ENCODE data around the gene MRPS22. TPM values are rescaled to one million over a fixed set of nuclear protein-coding genes. Genes with fewer than 3 reads are reported as not detected.

Gene MRPS22
- total and polyA plus RNA-seq, 2 of the 8 experiments (the other 6 are each of a cell fraction or from before 2014, with no cell fraction given): 28.3 to 45.8 TPM

DNA sequence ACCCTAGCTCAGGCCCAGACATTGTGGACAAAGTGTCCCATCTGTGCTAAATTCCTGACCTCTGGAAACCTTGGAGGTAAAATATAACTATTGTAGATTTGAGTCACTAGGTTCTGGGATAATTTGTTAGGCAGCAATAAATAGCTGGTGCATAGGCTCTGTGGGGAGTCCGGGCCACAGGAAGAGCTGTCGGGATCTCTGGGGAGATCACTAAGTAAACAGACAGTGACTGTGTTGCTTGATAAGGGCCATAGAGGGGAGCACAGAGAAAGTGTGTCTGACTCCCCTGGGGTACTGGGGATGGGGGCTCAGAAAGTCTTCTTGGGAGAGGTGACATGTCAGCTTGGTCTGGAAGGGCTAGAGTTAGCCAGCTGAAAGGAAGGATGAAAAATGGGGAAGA is 37.7 kb upstream of the MRPS22 start:
- Histone ChIP-seq H2AFZ (ENCODE audit: low read length) (no peak overlapping the region), H3K23ac (ENCODE audit: insufficient read length) (no peak overlapping the region), H3K14ac (ENCODE audit: insufficient read length) (no peak overlapping the region), H3K79me2 (ENCODE audit: control insufficient read depth in 1 of 2, insufficient read depth in 2 of 2, low read length in 2 of 2) (no peaks in the 10 kb centered on the region), H3K9ac (replicated peaks in 1 of 4; ENCODE audit: extremely low read depth in 1 of 4, low read depth in 3 of 4, low read length in 3 of 4) (no peak overlapping the region), H3K4ac (replicated peaks; ENCODE audit: insufficient read length, low read depth, low read length) (no peak overlapping the region), H3K9me3 (ENCODE audit: insufficient read depth in 2 of 2, low read depth in 1 of 2, low read length in 1 of 2) (no peaks in the 10 kb centered on the region), H2BK15ac (ENCODE audit: low read length) (no peak overlapping the region), H3K36me3 (ENCODE audit: control insufficient read depth in 2 of 4, insufficient read depth in 4 of 4, low read length in 3 of 4) (no peaks in the 10 kb centered on the region), H3K27ac (ENCODE audit: low read depth, low read length) (no peak overlapping the region), H2AK5ac (ENCODE audit: low read depth, low read length) (no peak overlapping the region), H4K20me1 (replicated peaks in 1 of 2; ENCODE audit: control insufficient read depth in 1 of 2, insufficient read depth in 2 of 2, low read length in 2 of 2) (no peaks in the 10 kb centered on the region), H2BK20ac (ENCODE audit: low read length) (no peak overlapping the region), H4K8ac (ENCODE audit: extremely low read depth, insufficient read depth, low read length) (no peak overlapping the region), H2BK5ac (ENCODE audit: low read depth, low read length) (no peak overlapping the region), H2BK120ac (replicated peaks; ENCODE audit: low read depth, low read length) (no peak overlapping the region), H3K56ac (replicated peaks; ENCODE audit: insufficient read length, low read depth, low read length) (no peak overlapping the region), H3K4me1 (replicated peaks in 1 of 4; ENCODE audit: control insufficient read depth in 3 of 4, insufficient read depth in 4 of 4, low read length in 3 of 4) (peaks cover 0 to 4% (median 0%) of the 10 kb centered on the region in 4 experiments; a peak in 4 of 7 replicates), H3K18ac (ENCODE audit: extremely low read depth, low read length) (no peak overlapping the region), H2BK12ac (ENCODE audit: low read depth, low read length) (no peak overlapping the region), H4K5ac (ENCODE audit: insufficient read length, low read depth, low read length) (no peak overlapping the region), H3K23me2 (ENCODE audit: low read depth, low read length) (no peaks in the 10 kb centered on the region), H3K79me1 (ENCODE audit: low read depth, low read length) (no peaks in the 10 kb centered on the region), H4K91ac (replicated peaks; ENCODE audit: insufficient read length, low read length) (no peak overlapping the region), H3K4me2 (ENCODE audit: insufficient read depth in 1 of 2, low read depth in 2 of 2, low read length in 2 of 2) (no peak overlapping the region), H3K4me3 (ENCODE audit: extremely low read depth in 1 of 4, insufficient read depth in 2 of 4, low read depth in 3 of 4, low read length in 4 of 4) (no peak overlapping the region), H3K27me3 (replicated peaks in 1 of 4; ENCODE audit: control insufficient read depth in 3 of 4, extremely low read depth in 1 of 4, insufficient read depth in 3 of 4, low read length in 3 of 4) (no peaks in the 10 kb centered on the region)
- ChIA-PET POLR2A (ENCODE audit: partially characterized antibody) (no interaction called here), CTCF (ENCODE audit: partially characterized antibody) (interaction anchor here (0.7 to 12.6 kb wide), 3 partner anchors 10 to 26 kb away, joined by 3 to 103 read pairs (median 6); no protein-coding TSS in a partner anchor)
- 96% methylated on average over 2 of the region's 2 CpGs; no CpG with 5 or more reads in 1 of the 2 experiments for WGBS, 2 experiments (ENCODE audit: extremely low coverage in 1 of 2, insufficient coverage in 1 of 2, insufficient read length in 1 of 2, insufficient replicate concordance in 2 of 2, low coverage in 1 of 2, low lambda C conversion rate in 2 of 2, missing lambda C conversion rate in 1 of 2)
- no peak for FAIRE-seq
- DNase-seq (ENCODE audit: low read depth in 1 of 2, low spot score in 2 of 2): no peak
- no peak for TF ChIP-seq CTBP2 (IDR thresholded peaks at IDR 0.05; ENCODE audit: borderline replicate concordance, insufficient read depth, insufficient read length, low read length)
- no peak for TF ChIP-seq CBX8 (IDR thresholded peaks at IDR 0.05; ENCODE audit: borderline replicate concordance, low read depth, low read length)

All from H1 (cell line).